ENCODE data around the gene MGAT5. TPM values are rescaled to one million over a fixed set of nuclear protein-coding genes. Genes with fewer than 3 reads are reported as not detected.

MGAT5 gene
- total RNA-seq, 4 donors from 2014 or later, result 34.1 to 47.5 (median 42.6) TPM

DNA sequence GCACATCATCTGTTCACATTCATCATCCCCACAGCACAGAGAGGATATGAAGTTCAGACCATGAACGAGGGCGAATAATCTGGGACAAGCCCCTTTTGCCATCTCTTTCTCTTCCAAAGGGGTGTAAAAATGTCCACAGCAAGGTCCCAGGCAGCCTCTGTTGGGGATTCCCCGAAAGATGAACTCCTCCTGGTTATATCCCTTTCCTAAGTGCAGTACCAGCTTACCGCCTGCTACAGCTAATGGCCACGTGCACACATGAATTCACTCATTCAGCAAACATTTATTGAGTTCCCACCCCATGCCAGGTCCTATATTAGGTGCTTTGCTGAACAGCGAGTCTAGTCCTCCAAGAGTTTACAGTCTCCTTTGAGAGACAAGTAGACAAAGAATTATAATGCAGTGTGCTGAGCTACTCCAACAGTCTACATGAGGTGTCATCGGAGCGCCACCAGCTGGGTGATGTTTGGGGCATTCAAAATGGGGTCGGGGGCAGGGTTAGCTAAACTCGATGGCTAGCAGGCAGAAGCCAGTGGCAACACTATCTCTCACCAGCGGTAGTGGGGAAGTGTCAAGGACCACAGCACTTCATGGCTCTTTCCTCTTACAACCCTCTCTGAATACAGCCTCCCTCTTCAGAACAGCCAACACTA, 236.0 kb downstream of the MGAT5 start:
- Histone ChIP-seq H3K9me3 (no peaks in the 10 kb centered on the region), H3K4me1 (no peaks in the 10 kb centered on the region), H3K27me3 (no peaks in the 10 kb centered on the region), H3K36me3 (no peaks in the 10 kb centered on the region), H3K27ac (no peak overlapping the region), H3K4me3 (no peak overlapping the region)
- no peak for DNase-seq (ENCODE audit: low spot score in 2 of 2)
- WGBS, 2 donors, result 85 to 86% methylated on average over 11 of the region's 11 CpGs
- TF ChIP-seq, protein P1, sequence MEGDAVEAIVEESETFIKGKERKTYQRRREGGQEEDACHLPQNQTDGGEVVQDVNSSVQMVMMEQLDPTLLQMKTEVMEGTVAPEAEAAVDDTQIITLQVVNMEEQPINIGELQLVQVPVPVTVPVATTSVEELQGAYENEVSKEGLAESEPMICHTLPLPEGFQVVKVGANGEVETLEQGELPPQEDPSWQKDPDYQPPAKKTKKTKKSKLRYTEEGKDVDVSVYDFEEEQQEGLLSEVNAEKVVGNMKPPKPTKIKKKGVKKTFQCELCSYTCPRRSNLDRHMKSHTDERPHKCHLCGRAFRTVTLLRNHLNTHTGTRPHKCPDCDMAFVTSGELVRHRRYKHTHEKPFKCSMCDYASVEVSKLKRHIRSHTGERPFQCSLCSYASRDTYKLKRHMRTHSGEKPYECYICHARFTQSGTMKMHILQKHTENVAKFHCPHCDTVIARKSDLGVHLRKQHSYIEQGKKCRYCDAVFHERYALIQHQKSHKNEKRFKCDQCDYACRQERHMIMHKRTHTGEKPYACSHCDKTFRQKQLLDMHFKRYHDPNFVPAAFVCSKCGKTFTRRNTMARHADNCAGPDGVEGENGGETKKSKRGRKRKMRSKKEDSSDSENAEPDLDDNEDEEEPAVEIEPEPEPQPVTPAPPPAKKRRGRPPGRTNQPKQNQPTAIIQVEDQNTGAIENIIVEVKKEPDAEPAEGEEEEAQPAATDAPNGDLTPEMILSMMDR (IDR thresholded peaks at IDR 0.05), result no peak
- TF ChIP-seq POLR2A (IDR thresholded peaks at IDR 0.05) (no peak), EP300 (IDR thresholded peaks at IDR 0.05) (no peak)

DNA sequence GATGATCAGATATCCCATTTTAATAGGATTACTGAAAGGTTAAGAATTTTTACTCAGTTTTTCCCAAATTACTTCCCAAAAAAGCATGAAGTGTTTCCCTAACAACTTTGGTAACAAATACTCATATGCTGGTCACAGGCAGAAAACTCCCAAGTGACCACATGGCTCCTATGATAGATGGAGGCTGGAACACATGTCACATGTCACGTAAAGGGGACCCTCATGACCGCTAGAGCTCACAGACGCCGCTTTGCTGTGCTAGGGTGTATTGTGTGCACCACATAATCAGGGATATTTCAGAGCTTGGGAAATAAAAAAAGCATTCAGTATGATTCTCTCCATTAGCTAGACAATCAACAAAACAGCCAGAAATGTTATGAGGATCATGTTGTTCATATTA, 236.7 kb downstream of the MGAT5 start:
- no peak overlapping the region for H3K27ac ChIP-seq
- no peaks in the 10 kb centered on the region for H3K36me3 ChIP-seq
- no peaks in the 10 kb centered on the region for H3K9me3 ChIP-seq
- DNase-seq (ENCODE audit: low spot score in 2 of 2), result no peak
- 49 to 66% methylated on average over 4 of the region's 4 CpGs for WGBS, 2 donors
- no peak overlapping the region for H3K4me3 ChIP-seq
- H3K27me3 ChIP-seq, result no peaks in the 10 kb centered on the region
- no peaks in the 10 kb centered on the region for H3K4me1 ChIP-seq
- TF ChIP-seq, protein P1 (IDR thresholded peaks at IDR 0.05), result no peak
- TF ChIP-seq POLR2A (IDR thresholded peaks at IDR 0.05) (no peak), EP300 (IDR thresholded peaks at IDR 0.05) (no peak)

DNA sequence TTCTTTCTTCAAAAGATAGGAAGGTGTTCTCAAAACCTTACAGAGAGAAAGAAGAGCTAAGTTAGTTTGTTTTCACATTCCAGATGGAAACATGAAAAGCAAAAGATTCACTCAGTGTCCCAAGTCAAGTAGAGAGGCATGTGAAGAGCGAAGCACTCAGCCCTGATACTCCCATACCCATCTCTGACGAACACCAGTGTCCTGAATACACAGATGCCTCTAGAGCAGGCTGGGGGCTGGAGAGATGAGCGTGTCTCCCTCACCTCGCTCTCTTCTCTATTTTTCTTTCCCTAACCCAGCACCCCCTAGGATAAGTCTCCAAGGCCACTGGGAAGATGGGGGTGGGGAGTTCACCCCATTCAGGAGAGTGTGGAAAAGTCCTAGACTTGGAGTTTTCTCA, 237.2 kb downstream of the MGAT5 start:
- no peaks in the 10 kb centered on the region for H3K27me3 ChIP-seq
- no peak overlapping the region for H3K4me3 ChIP-seq
- H3K4me1 ChIP-seq, result no peaks in the 10 kb centered on the region
- no peak overlapping the region for H3K27ac ChIP-seq
- H3K9me3 ChIP-seq, result no peaks in the 10 kb centered on the region
- 75 to 84% methylated on average over 4 of the region's 4 CpGs for WGBS, 2 donors
- DNase-seq (ENCODE audit: low spot score in 2 of 2), result no peak
- H3K36me3 ChIP-seq, result no peaks in the 10 kb centered on the region
- TF ChIP-seq EP300 (IDR thresholded peaks at IDR 0.05), result no peak
- TF ChIP-seq POLR2A (IDR thresholded peaks at IDR 0.05), result no peak

DNA sequence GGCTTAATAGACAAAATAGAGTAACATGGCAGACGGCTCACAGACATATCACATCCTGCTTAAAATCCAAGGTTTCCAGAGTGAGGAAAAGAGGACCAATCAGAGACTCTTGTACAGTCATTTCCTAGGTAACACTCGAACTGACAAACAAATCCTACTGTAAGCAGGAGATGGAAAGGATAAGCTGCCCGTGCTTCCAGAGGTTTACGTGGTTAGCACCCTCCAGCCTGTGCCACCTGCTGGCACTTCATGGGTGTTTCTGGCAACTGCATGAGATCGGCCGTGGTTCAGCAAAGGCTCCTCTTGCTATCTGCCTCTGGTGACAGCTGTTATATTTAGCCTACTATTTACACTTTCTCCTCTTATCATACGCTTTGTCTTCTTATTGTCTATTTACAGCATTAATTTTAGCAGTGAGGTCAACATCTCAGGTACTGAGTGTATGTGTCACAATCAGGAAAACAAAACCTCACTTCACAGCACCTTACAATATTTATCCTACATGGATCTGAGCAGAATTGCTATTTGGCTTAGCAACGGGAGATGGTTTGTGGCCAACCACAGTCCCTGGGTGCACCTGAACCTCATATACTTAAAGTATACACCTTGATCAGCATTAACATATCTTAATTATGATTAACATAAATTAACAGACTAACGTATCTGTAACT, 238.0 kb downstream of the MGAT5 start:
- no peak overlapping the region for H3K27ac ChIP-seq
- H3K4me3 ChIP-seq, result no peak overlapping the region
- no peaks in the 10 kb centered on the region for H3K4me1 ChIP-seq
- TF ChIP-seq EP300 (IDR thresholded peaks at IDR 0.05) (no peak), POLR2A (IDR thresholded peaks at IDR 0.05) (no peak)
- TF ChIP-seq, protein P1 (IDR thresholded peaks at IDR 0.05), result no peak
- H3K9me3 ChIP-seq, result no peaks in the 10 kb centered on the region
- no peak for DNase-seq (ENCODE audit: low spot score in 2 of 2)
- H3K36me3 ChIP-seq, result no peaks in the 10 kb centered on the region
- 62 to 79% methylated on average over 9 of the region's 9 CpGs for WGBS, 2 donors
- no peaks in the 10 kb centered on the region for H3K27me3 ChIP-seq

DNA sequence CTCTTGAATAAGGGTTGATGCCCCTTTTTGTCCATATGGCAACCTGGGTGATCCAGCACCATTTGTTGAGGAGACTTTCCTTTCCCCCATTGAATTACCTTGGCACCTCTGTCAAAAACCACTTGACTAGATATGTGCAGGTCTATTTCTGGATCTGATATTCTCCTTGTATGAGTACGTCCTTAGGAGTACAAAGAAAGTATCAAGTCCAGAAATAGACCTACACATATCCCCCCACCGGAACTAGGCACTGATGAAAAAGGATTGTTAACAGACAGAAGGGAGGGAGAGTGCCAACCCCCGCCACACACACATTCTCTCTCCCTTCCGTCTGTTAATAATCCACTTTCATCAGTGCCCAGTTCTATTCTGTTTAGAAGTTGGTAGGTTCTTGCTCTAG, 239.9 kb downstream of the MGAT5 start:
- WGBS, 2 donors, result 84% methylated on average over 4 of the region's 4 CpGs
- no peaks in the 10 kb centered on the region for H3K36me3 ChIP-seq

More for the DNA sequence above, 239.9 kb downstream of the MGAT5 start:
- H3K27me3 ChIP-seq, result no peaks in the 10 kb centered on the region
- no peak overlapping the region for H3K27ac ChIP-seq
- no peak for TF ChIP-seq POLR2A (IDR thresholded peaks at IDR 0.05)
- TF ChIP-seq EP300 (IDR thresholded peaks at IDR 0.05), result no peak
- TF ChIP-seq, protein P1 (IDR thresholded peaks at IDR 0.05), result no peak
- H3K9me3 ChIP-seq, result no peaks in the 10 kb centered on the region
- DNase-seq (ENCODE audit: low spot score in 2 of 2), result no peak
- H3K4me3 ChIP-seq, result no peak overlapping the region
- H3K4me1 ChIP-seq, result no peaks in the 10 kb centered on the region
